Psoas muscle (tissue), 8 donors: Measurements from ENCODE around the gene TGFBRAP1. TPM values are rescaled to one million over a fixed set of nuclear protein-coding genes. Genes with fewer than 3 reads are reported as not detected.

Source experiments
- ATAC-seq, 4 donors: fragments of 200-7000 bp; cut with Tn5 transposase; one replicate each; pipeline ENCODE4 v1.9.1; 2020; ENCODE audit warnings: moderate library complexity in 3 of 4, mild to moderate bottlenecking in 2 of 4
- DNase-seq, 2 donors: peaks; one replicate each; pipeline ENCODE4 v3.0.0-alpha.2; 2020
- H3K27ac ChIP-seq: fragments of 200-600 bp; one replicate; pipeline ENCODE4 v1.8.0; 2022
- H3K27me3 ChIP-seq, 3 donors: fragments of 200-600 bp in 1 of 3; one replicate each; pipeline versions ENCODE4 v1.6.1 to v1.8.0; 2013 to 2022; ENCODE audit warnings: low read length in 2 of 3, mild to moderate bottlenecking in 2 of 3, moderate library complexity in 1 of 3; ENCODE audit not compliant: insufficient read depth in 3 of 3
- H3K36me3 ChIP-seq, 2 donors: fragments of 200-600 bp in 1 of 2; one replicate each; pipeline versions ENCODE4 v1.6.1 to v1.8.0; 2013 to 2022; ENCODE audit warnings: low read depth in 1 of 2, mild to moderate bottlenecking in 1 of 2, moderate library complexity in 1 of 2; ENCODE audit not compliant: insufficient read depth in 1 of 2
- H3K4me1 ChIP-seq: fragments of 200-600 bp; one replicate; pipeline ENCODE4 v1.8.0; 2022
- H3K4me3 ChIP-seq: fragments of 200-600 bp; one replicate; pipeline ENCODE4 v1.8.0; 2022; ENCODE audit warnings: mild to moderate bottlenecking
- H3K9me3 ChIP-seq: fragments of 200-600 bp; one replicate; pipeline ENCODE4 v1.8.0; 2022
- CTCF ChIP-seq: fragments of 200-600 bp; IDR thresholded peaks from one replicate; pipeline ENCODE4 v1.8.0; 2022; ENCODE audit warnings: antibody characterized with exemption
- WGBS, 3 donors: extraction: QIAGEN DNeasy Blood & Tissue Kit; methylation state at CpG; one replicate each; pipeline versions ENCODE4 v1.1.6 to v1.1.7; 2013; 5-methylcytosine and 5-hydroxymethylcytosine counted together
- intact Hi-C, 2 donors: fragments of 100-400 bp; cut with DNase I; formaldehyde crosslinking; loops; one replicate each; pipeline versions ENCODE4 v1.11.0 to v1.14.2; 2022
- polyA plus RNA-seq, 3 donors: library from polyadenylated mRNA; stranded (reverse); fragments of 200-250 nt; gene quantifications; one replicate each; pipeline ENCODE4 v1.2.3, GENCODE V29; 2013
- total RNA-seq, 4 donors: library from RNA; stranded (reverse); fragmentation: NEBNext Ultra II Directional in 2 of 4; extraction: Animal tissue kit (Norgen Biotek cat#: 25700) in 2 of 4; gene quantifications; one replicate each; pipeline versions ENCODE4 v1.2.1 to v1.2.4, GENCODE V29; 2021 to 2023
- donor health status: healthy with polysubstance abuse.
- donor health status: DM: no; HTN: no; CAD: no; lungs with moderate emphysema.
- donor health status: Bipolar disorder and iron deficiency.
- donor health status: healthy.
- donor health status: DM: yes; HTN: yes; CAD: no.
- donor health status: DM: no; HTN: no; CAD: no.
- donor health status: DM: no; HTN: no; CAD: no.
- donor health status: DM: yes; HTN: yes; CAD: no.

TGFBRAP1 gene
- total and polyA plus RNA-seq, 7 donors: 5.4 to 21.4 (median 16.3) TPM

GRCh38 chr2:105279126-105279525, 50.4 kb downstream of the TGFBRAP1 start:
- ATAC-seq: no peak
- no peak for TF ChIP-seq CTCF

DNA sequence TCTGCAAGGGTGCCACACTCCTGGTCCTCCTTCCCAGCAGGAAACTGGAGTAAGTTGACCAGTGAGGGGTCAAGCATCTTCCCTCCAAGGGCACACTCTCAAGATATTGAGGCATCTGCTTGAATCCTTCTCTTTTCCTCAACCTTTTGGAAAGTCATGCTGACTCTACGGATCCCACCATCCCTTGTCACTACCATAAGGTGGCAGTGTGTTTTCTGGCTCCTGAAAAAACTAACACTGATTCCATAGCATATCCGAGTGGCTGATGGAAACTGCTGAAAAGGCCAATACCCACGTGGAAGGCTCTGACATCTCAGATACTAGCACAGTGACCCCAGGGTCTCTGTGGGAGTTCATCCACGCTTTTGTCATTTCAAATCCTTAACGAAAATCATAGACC, 50.9 kb downstream of the TGFBRAP1 start:
- TF ChIP-seq CTCF: no peak
- no peaks in the 10 kb centered on the region for H3K27me3 ChIP-seq
- no peaks in the 10 kb centered on the region for H3K9me3 ChIP-seq
- intact Hi-C loops: no loop called here
- DNase-seq: no peak
- H3K4me3 ChIP-seq: no peak overlapping the region
- no peak for ATAC-seq
- no peaks in the 10 kb centered on the region for H3K4me1 ChIP-seq
- H3K36me3 ChIP-seq: peaks cover 7 to 83% of the 10 kb centered on the region in 2 donors
- WGBS, 3 donors: 66 to 73% (median 68%) methylated on average over 5 of the region's 5 CpGs
- no peak overlapping the region for H3K27ac ChIP-seq

More at GRCh38 chr2:105279126-105279525, 50.4 kb downstream of the TGFBRAP1 start:
- Histone ChIP-seq H3K27ac (no peak overlapping the region), H3K9me3 (no peaks in the 10 kb centered on the region), H3K4me3 (no peak overlapping the region), H3K36me3 (peaks cover 7 to 83% of the 10 kb centered on the region in 2 donors), H3K4me1 (no peaks in the 10 kb centered on the region), H3K27me3 (no peaks in the 10 kb centered on the region)
- DNase-seq: no peak
- intact Hi-C loops: no loop called here
- WGBS, 3 donors: 78 to 100% (median 95%) methylated on average over 1 of the region's 1 CpG

- 66 to 74% (median 70%) methylated on average over 4 of the region's 4 CpGs for WGBS, 3 donors
- ATAC-seq (no peak), DNase-seq (no peak)
- no peak overlapping the region for H3K4me3 ChIP-seq
- no peak for TF ChIP-seq CTCF
- H3K27me3 ChIP-seq: no peaks in the 10 kb centered on the region
- peaks cover 8 to 98% of the 10 kb centered on the region in 2 donors for H3K36me3 ChIP-seq
- no peaks in the 10 kb centered on the region for H3K4me1 ChIP-seq
- intact Hi-C loops: no loop called here
- no peak overlapping the region for H3K27ac ChIP-seq
- H3K9me3 ChIP-seq: no peaks in the 10 kb centered on the region
Measured at GRCh38 chr2:105274046-105274445, 55.5 kb downstream of the TGFBRAP1 start.

- Histone ChIP-seq H3K36me3 (peaks cover 15 to 100% of the 10 kb centered on the region in 2 donors), H3K4me1 (no peaks in the 10 kb centered on the region), H3K9me3 (no peaks in the 10 kb centered on the region), H3K27me3 (no peaks in the 10 kb centered on the region), H3K27ac (no peak overlapping the region), H3K4me3 (no peak overlapping the region)
- intact Hi-C loops: no loop called here
- no peak for DNase-seq
- WGBS, 3 donors: 83 to 90% (median 85%) methylated on average over 9 of the region's 9 CpGs
- no peak for ATAC-seq
- TF ChIP-seq CTCF: no peak
Measured at GRCh38 chr2:105272176-105272575, 57.4 kb downstream of the TGFBRAP1 start.

DNA sequence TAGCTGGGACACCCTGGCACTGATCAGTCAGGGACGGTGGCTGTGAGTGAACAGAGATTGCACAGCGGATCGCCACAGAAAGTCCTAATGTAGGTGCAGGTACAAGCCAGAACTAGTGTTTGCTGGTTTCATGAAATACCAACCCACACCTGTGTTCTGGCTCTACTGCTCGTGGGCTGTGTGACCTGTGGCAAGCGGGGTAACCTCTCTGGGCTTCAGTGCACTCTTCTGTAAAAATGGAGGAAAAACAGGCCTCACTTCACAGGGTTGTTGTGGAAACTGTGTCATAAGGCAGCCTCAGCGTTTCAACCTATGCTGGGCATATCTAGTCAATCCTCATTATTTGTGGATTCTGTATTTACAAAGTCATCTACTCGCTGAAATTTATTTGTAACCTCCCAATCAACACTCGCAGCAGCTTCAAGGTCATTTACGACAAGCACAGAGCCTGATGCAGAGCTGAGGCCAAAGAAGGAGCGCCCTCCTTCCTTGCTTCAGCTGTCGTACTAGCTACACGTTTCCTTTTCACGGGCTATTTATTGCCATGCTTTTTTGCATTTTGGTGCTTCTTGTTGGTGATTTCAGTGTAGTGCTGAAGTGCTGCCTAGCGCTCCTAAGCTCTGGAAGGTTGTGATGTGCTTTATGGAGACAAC, 58.0 kb downstream of the TGFBRAP1 start:
- no peak for DNase-seq
- Histone ChIP-seq H3K36me3 (peaks cover 16 to 100% of the 10 kb centered on the region in 2 donors), H3K27ac (no peak overlapping the region), H3K27me3 (no peaks in the 10 kb centered on the region), H3K9me3 (no peaks in the 10 kb centered on the region), H3K4me3 (no peak overlapping the region), H3K4me1 (no peaks in the 10 kb centered on the region)
- WGBS, 3 donors: 91 to 93% (median 92%) methylated on average over 14 of the region's 14 CpGs
- intact Hi-C loops: no loop called here
- no peak for ATAC-seq
- TF ChIP-seq CTCF: no peak
